OCI-LY7 (cell line): Measurements from ENCODE around the gene ANKRD37. TPM values are rescaled to one million over a fixed set of nuclear protein-coding genes. Genes with fewer than 3 reads are reported as not detected.

Experiments
- Bru-seq: library from RNA; stranded (reverse); fragments of 400-500 nt; gene quantifications from one replicate; lab custom pipeline; 2021; lab: Mats Ljungman, UMichigan
- BruChase-seq, 2 experiments: library from RNA; stranded (reverse); fragments of 400-500 nt; gene quantifications; one replicate each; lab custom pipeline; 2021; lab: Mats Ljungman, UMichigan
- BruUV-seq: library from RNA; stranded (reverse); fragments of 400-500 nt; replicated peaks from 2 replicates; lab custom pipeline; 2021; lab: Mats Ljungman, UMichigan
- CTCF ChIA-PET: fragments of 300-600 bp; sonication (Branson Sonifier 250); formaldehyde crosslinking; loops from one replicate; lab custom pipeline; 2022; ENCODE audit warnings: antibody characterized with exemption; ENCODE audit not compliant: unreplicated experiment; lab: Charles Lee
- POLR2A ChIA-PET: fragments of 300-600 bp; sonication (Branson Sonifier 250); formaldehyde crosslinking; loops from one replicate; lab custom pipeline; 2022; ENCODE audit warnings: antibody characterized with exemption; lab: Charles Lee
- DNase-seq: peaks from one replicate; pipeline ENCODE4 v3.0.0-alpha.2; 2015; ENCODE audit warnings: low spot score
- H2AFZ ChIP-seq: fragments of 200-600 bp; sonication (generic), shearing (Covaris generic); 2 replicates; pipeline ENCODE4 v1.6.1; 2014; ENCODE audit warnings: mild to moderate bottlenecking, antibody characterized with exemption, low read length, moderate library complexity
- H3K27ac ChIP-seq: fragments of 200-600 bp; sonication (generic); 2 replicates; pipeline ENCODE4 v1.5.1; 2014; ENCODE audit warnings: mixed run types, low read depth, mild to moderate bottlenecking, moderate library complexity, low read length, inconsistent platforms; ENCODE audit not compliant: poor library complexity, severe bottlenecking
- H3K36me3 ChIP-seq: fragments of 200-600 bp; sonication (generic); 2 replicates; pipeline ENCODE4 v1.6.1; 2014; ENCODE audit warnings: mild to moderate bottlenecking, antibody characterized with exemption, low read length, moderate library complexity, mixed read lengths; ENCODE audit not compliant: insufficient read depth
- H3K4me1 ChIP-seq: fragments of 200-600 bp; sonication (generic); 2 replicates; pipeline ENCODE4 v1.5.1; 2014; ENCODE audit warnings: mild to moderate bottlenecking, low read length; ENCODE audit not compliant: insufficient read depth, poor library complexity, severe bottlenecking
- H3K4me2 ChIP-seq: fragments of 200-600 bp; sonication (generic); 2 replicates; pipeline ENCODE4 v1.6.1; 2014; ENCODE audit warnings: mild to moderate bottlenecking, low read length
- H3K4me3 ChIP-seq: fragments of 200-600 bp; sonication (generic); 2 replicates; pipeline ENCODE4 v1.5.1; 2014; ENCODE audit warnings: mild to moderate bottlenecking, low read depth, low read length; ENCODE audit not compliant: poor library complexity, severe bottlenecking
- H3K79me2 ChIP-seq: fragments of 200-600 bp; sonication (generic); 2 replicates; pipeline ENCODE4 v1.6.1; 2016; ENCODE audit warnings: low read depth, mild to moderate bottlenecking, low read length, moderate library complexity, mixed read lengths; ENCODE audit not compliant: insufficient read depth
- H3K9me2 ChIP-seq: fragments of 200-600 bp; sonication (generic); 2 replicates; pipeline ENCODE4 v1.6.1; 2016; ENCODE audit warnings: mild to moderate bottlenecking, low read length, mixed read lengths; ENCODE audit not compliant: insufficient read depth
- H3K9me3 ChIP-seq: fragments of 200-600 bp; sonication (generic); 2 replicates; pipeline ENCODE4 v1.6.1; 2014; ENCODE audit warnings: mild to moderate bottlenecking, mixed run types, low read length, mixed read lengths
- H4K20me1 ChIP-seq: fragments of 200-600 bp; sonication (generic); 2 replicates; pipeline ENCODE4 v1.6.1; 2014; ENCODE audit warnings: mild to moderate bottlenecking, antibody characterized with exemption, low read length, moderate library complexity, mixed read lengths; ENCODE audit not compliant: insufficient read depth
- CTCF ChIP-seq: fragments of 200-600 bp; sonication (generic); conservative IDR thresholded peaks from 2 replicates; pipeline ENCODE4 v1.5.1; 2014; ENCODE audit warnings: mild to moderate bottlenecking, antibody characterized with exemption, low read length, moderate library complexity, mixed read lengths
- EZH2phosphoT487 ChIP-seq: fragments of 200-600 bp; sonication (generic); IDR thresholded peaks from 2 replicates; pipeline ENCODE4 v1.6.1; 2018; ENCODE audit warnings: low read depth, borderline replicate concordance, mild to moderate bottlenecking, mixed run types, antibody characterized with exemption, low read length, moderate library complexity, mixed read lengths
- intact Hi-C: fragments of 100-400 bp; cut with micrococcal nuclease; formaldehyde crosslinking; loops from one replicate; pipeline ENCODE4 v1.10.0; 2022; ENCODE audit not compliant: unreplicated experiment
- long read RNA-seq: library from polyadenylated mRNA; stranded (forward); transcript quantifications from one replicate; pipeline ENCODE4 v2.0.0, GENCODE V29; 2022
- total RNA-seq, 2 experiments: library from RNA; depleted of rRNA in 1 of 2; stranded (reverse); fragments of >200 nt in 1 of 2; shearing (Covaris generic) in 1 of 2; gene quantifications; 2 replicates each; pipeline ENCODE4 v1.2.3, GENCODE V29; 2014 to 2022

Gene ANKRD37
- total RNA-seq (2014; rRNA removed; shearing (Covaris generic)) (3.8 and 6.3 TPM in 2 replicates), total RNA-seq (2022) (6.4 and 14.1 TPM in 2 replicates), Bru-seq, nascent RNA (percentile 64 among the genes with signal in this experiment), BruChase-seq, experiment 1, labeled RNA remaining after a 6-hour chase (percentile 34 among the genes with signal in this experiment), BruChase-seq, experiment 2, labeled RNA remaining after a 2-hour chase (percentile 50 among the genes with signal in this experiment)
- long read RNA-seq, partial matches to known transcripts, result 2 of 7 reads
- long read RNA-seq, other reads (novel, unspliced or antisense), result 3 of 7 reads

GRCh38 chr4:185396724-185397385 lies at the start of gene ANKRD37:
Gene ANKRD37, plus strand, starts transcription at chr4:185396841. Its CDS starts 83 bp downstream, at chr4:185396924.
- Histone ChIP-seq H3K9me3 (no peaks in the 10 kb centered on the region), H3K4me2 (peak within 1 kb of the TSS; percentile 76), H3K4me3 (peak within 1 kb of the TSS; percentile 75), H3K36me3 (peaks cover 31% of the 10 kb centered on the region), H4K20me1 (no peaks in the 10 kb centered on the region), H3K79me2 (peaks cover 6% of the 10 kb centered on the region; the same call in 1 of the 2 replicates), H2AFZ (peak within 1 kb of the TSS; percentile 55), H3K4me1 (peaks cover 58% of the 10 kb centered on the region), H3K27ac (peak within 1 kb of the TSS; percentile 70), H3K9me2 (no peaks in the 10 kb centered on the region)
- no peak for TF ChIP-seq EZH2phosphoT487
- BruUV-seq, result no TSS peak
- POLR2A ChIA-PET, result interaction anchor here (0.6 to 4.6 kb wide), 11 partner anchors 9 to 1520 kb away, joined by 3 to 33 read pairs (median 3); partner anchors contain the start of gene UFSP2
- intact Hi-C loops, result loop anchor here (1.0 to 10.0 kb wide), 5 partner anchors 74 to 582 kb away; partner anchors contain the start of genes CCDC110 and SNX25
- CTCF ChIA-PET, result interaction anchor here (0.6 kb wide), 1 partner anchor 77 kb away, joined by 3 read pairs; no protein-coding TSS in a partner anchor
- DNase-seq, result no peak

- no peak overlapping the region for H3K4me2 ChIP-seq
- intact Hi-C loops, result no loop called here
- no peak for DNase-seq
- H3K27ac ChIP-seq, result no peak overlapping the region
- H4K20me1 ChIP-seq, result no peaks in the 10 kb centered on the region
- no TSS peak for BruUV-seq
- H3K9me3 ChIP-seq, result no peaks in the 10 kb centered on the region
- peaks cover 79% of the 10 kb centered on the region for H3K36me3 ChIP-seq
- no peaks in the 10 kb centered on the region for H3K9me2 ChIP-seq
- H3K4me1 ChIP-seq, result peaks cover 16% of the 10 kb centered on the region
- TF ChIP-seq EZH2phosphoT487, result no peak
- TF ChIP-seq CTCF, result no peak
- no peak overlapping the region for H2AFZ ChIP-seq
- H3K4me3 ChIP-seq, result no peak overlapping the region
- no peaks in the 10 kb centered on the region for H3K79me2 ChIP-seq
- ChIA-PET CTCF (no interaction called here), POLR2A (no interaction called here)
Observed at GRCh38 chr4:185346975-185347601, 49.6 kb upstream of the ANKRD37 start.

- peaks cover 71% of the 10 kb centered on the region for H3K36me3 ChIP-seq
- TF ChIP-seq CTCF (no peak), EZH2phosphoT487 (no peak)
- H3K27ac ChIP-seq, result no peak overlapping the region
- no peaks in the 10 kb centered on the region for H4K20me1 ChIP-seq
- peaks cover 6% of the 10 kb centered on the region for H3K4me1 ChIP-seq
- ChIA-PET POLR2A (interaction anchor here (0.8 kb wide), 1 partner anchor 9 kb away, joined by 3 read pairs; no protein-coding TSS in a partner anchor), CTCF (no interaction called here)
- H3K4me3 ChIP-seq, result no peak overlapping the region
- DNase-seq, result no peak
- no peaks in the 10 kb centered on the region for H3K9me3 ChIP-seq
- no peak overlapping the region for H3K4me2 ChIP-seq
- H3K9me2 ChIP-seq, result no peaks in the 10 kb centered on the region
- intact Hi-C loops, result no loop called here
- no TSS peak for BruUV-seq
- H2AFZ ChIP-seq, result no peak overlapping the region
- no peaks in the 10 kb centered on the region for H3K79me2 ChIP-seq
Observed at GRCh38 chr4:185351691-185352090, 45.0 kb upstream of the ANKRD37 start.
